ENCODE data around the gene NPHP1. TPM values are rescaled to one million over a fixed set of nuclear protein-coding genes. Genes with fewer than 3 reads are reported as not detected.

NPHP1 gene
- total and polyA plus RNA-seq, 4 donors, result 0.33 to 0.88 (median 0.35) TPM

DNA sequence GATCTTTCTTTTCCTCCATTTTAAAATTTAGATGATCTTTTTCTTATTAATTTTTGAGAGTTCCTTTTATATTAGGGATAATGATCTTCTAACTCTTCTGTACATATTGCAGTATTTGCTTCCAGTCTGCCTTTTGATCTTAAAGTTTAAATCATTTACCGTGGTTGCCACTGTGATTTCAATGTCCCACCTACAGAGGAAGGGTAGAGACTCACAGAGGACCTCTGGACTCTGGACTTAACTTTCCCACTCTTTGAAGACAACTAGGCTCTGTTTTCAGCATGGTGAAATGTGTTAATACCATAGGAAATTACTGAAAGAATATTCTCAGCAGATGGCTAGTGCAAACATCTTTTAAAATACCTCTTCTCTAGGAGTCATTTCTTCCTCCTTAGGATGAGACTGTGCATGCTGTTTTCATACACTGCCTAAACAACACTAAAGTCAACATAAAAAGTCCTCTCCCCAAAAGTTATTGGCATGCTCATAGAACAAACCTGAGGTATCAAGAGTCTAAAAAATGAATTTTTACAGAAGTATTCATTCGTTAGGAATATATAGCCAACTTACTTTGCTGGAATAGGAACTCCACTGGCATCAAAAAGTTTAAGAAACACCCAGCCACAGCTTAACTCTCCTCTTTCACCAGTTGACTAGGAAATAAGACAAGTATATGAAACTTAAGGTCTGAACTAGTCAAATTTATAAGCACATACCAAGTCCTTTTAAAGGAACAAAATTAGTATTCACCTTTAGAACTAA is 58.4 kb downstream of the NPHP1 start:
- Histone ChIP-seq H3K27me3 (ENCODE audit: control insufficient read depth in 4 of 4, insufficient read depth in 4 of 4, low read length in 3 of 4) (peaks cover 0 to 3% (median 0%) of the 10 kb centered on the region in 4 donors), H3K36me3 (ENCODE audit: control insufficient read depth in 4 of 4, insufficient read depth in 3 of 4, low read depth in 1 of 4, low read length in 3 of 4) (no peaks in the 10 kb centered on the region), H3K9ac (ENCODE audit: low read depth in 1 of 2, low read length in 2 of 2) (no peak overlapping the region), H3K4me1 (ENCODE audit: control insufficient read depth in 4 of 4, insufficient read depth in 4 of 4, low read length in 3 of 4) (no peaks in the 10 kb centered on the region), H3K9me3 (ENCODE audit: control insufficient read depth in 4 of 4, low read length in 3 of 4) (no peaks in the 10 kb centered on the region), H3K4me3 (ENCODE audit: low read depth in 1 of 3, low read length in 3 of 3) (no peak overlapping the region), H3K27ac (ENCODE audit: low read depth in 1 of 2, low read length in 2 of 2) (no peak overlapping the region)
- no peak for DNase-seq (ENCODE audit: low spot score)
- no peak for TF ChIP-seq FOXA1 (IDR thresholded peaks at IDR 0.05)
- no peak for TF ChIP-seq JUND (IDR thresholded peaks at IDR 0.05)
- TF ChIP-seq EGR1 (IDR thresholded peaks at IDR 0.05; ENCODE audit: low read depth in 2 of 2), result no peak
- TF ChIP-seq, protein P1, sequence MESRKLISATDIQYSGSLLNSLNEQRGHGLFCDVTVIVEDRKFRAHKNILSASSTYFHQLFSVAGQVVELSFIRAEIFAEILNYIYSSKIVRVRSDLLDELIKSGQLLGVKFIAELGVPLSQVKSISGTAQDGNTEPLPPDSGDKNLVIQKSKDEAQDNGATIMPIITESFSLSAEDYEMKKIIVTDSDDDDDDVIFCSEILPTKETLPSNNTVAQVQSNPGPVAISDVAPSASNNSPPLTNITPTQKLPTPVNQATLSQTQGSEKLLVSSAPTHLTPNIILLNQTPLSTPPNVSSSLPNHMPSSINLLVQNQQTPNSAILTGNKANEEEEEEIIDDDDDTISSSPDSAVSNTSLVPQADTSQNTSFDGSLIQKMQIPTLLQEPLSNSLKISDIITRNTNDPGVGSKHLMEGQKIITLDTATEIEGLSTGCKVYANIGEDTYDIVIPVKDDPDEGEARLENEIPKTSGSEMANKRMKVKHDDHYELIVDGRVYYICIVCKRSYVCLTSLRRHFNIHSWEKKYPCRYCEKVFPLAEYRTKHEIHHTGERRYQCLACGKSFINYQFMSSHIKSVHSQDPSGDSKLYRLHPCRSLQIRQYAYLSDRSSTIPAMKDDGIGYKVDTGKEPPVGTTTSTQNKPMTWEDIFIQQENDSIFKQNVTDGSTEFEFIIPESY (IDR thresholded peaks at IDR 0.05), result no peak
- no peak for TF ChIP-seq RXRA (IDR thresholded peaks at IDR 0.05)
- no peak for TF ChIP-seq TAF1 (conservative IDR thresholded peaks at IDR 0.05)
- TF ChIP-seq, protein P2, sequence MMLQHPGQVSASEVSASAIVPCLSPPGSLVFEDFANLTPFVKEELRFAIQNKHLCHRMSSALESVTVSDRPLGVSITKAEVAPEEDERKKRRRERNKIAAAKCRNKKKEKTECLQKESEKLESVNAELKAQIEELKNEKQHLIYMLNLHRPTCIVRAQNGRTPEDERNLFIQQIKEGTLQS (IDR thresholded peaks at IDR 0.05), result no peak
- WGBS, result 65% methylated on average over 2 of the region's 2 CpGs

DNA sequence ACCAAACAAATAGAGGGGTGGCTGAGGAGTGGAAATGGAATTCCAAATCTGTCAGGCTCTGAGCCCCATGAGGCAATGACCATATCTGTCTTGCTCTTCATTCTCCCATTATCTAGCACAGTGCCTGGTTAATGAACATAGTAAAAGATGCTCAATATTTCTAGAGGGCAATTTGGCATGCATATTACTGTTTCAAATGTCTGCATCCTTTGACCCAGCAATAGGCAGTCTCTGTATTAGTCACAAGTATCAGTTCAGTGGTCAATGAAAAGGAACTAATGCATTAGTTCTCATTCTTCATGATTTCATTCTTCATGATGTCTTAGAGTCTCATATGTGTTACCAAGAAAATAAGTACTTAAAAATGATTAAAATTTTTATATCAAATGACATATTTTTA is 60.8 kb downstream of the NPHP1 start:
- Histone ChIP-seq H3K27ac (ENCODE audit: low read depth in 1 of 2, low read length in 2 of 2) (no peak overlapping the region), H3K4me1 (ENCODE audit: control insufficient read depth in 4 of 4, insufficient read depth in 4 of 4, low read length in 3 of 4) (no peaks in the 10 kb centered on the region), H3K9me3 (ENCODE audit: control insufficient read depth in 4 of 4, low read length in 3 of 4) (no peaks in the 10 kb centered on the region), H3K4me3 (ENCODE audit: low read depth in 1 of 3, low read length in 3 of 3) (no peak overlapping the region), H3K9ac (ENCODE audit: low read depth in 1 of 2, low read length in 2 of 2) (no peak overlapping the region), H3K36me3 (ENCODE audit: control insufficient read depth in 4 of 4, insufficient read depth in 3 of 4, low read depth in 1 of 4, low read length in 3 of 4) (no peaks in the 10 kb centered on the region), H3K27me3 (ENCODE audit: control insufficient read depth in 4 of 4, insufficient read depth in 4 of 4, low read length in 3 of 4) (peaks cover 0 to 1% (median 0%) of the 10 kb centered on the region in 4 donors)
- no peak for DNase-seq (ENCODE audit: low spot score)
- no peak for TF ChIP-seq FOXA1 (IDR thresholded peaks at IDR 0.05)
- TF ChIP-seq, protein P3, sequence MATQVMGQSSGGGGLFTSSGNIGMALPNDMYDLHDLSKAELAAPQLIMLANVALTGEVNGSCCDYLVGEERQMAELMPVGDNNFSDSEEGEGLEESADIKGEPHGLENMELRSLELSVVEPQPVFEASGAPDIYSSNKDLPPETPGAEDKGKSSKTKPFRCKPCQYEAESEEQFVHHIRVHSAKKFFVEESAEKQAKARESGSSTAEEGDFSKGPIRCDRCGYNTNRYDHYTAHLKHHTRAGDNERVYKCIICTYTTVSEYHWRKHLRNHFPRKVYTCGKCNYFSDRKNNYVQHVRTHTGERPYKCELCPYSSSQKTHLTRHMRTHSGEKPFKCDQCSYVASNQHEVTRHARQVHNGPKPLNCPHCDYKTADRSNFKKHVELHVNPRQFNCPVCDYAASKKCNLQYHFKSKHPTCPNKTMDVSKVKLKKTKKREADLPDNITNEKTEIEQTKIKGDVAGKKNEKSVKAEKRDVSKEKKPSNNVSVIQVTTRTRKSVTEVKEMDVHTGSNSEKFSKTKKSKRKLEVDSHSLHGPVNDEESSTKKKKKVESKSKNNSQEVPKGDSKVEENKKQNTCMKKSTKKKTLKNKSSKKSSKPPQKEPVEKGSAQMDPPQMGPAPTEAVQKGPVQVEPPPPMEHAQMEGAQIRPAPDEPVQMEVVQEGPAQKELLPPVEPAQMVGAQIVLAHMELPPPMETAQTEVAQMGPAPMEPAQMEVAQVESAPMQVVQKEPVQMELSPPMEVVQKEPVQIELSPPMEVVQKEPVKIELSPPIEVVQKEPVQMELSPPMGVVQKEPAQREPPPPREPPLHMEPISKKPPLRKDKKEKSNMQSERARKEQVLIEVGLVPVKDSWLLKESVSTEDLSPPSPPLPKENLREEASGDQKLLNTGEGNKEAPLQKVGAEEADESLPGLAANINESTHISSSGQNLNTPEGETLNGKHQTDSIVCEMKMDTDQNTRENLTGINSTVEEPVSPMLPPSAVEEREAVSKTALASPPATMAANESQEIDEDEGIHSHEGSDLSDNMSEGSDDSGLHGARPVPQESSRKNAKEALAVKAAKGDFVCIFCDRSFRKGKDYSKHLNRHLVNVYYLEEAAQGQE (IDR thresholded peaks at IDR 0.05), result no peak
- no peak for TF ChIP-seq FOXA2 (IDR thresholded peaks at IDR 0.05)
- TF ChIP-seq SP1 (IDR thresholded peaks at IDR 0.05), result no peak
- no peak for TF ChIP-seq HNF4A (conservative IDR thresholded peaks at IDR 0.05)
- no peak for TF ChIP-seq HNF4G (IDR thresholded peaks at IDR 0.05)
- TF ChIP-seq, protein P4, sequence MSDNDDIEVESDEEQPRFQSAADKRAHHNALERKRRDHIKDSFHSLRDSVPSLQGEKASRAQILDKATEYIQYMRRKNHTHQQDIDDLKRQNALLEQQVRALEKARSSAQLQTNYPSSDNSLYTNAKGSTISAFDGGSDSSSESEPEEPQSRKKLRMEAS (IDR thresholded peaks at IDR 0.05), result no peak
- no peak for TF ChIP-seq RAD21 (IDR thresholded peaks at IDR 0.05)
- TF ChIP-seq, protein P5, sequence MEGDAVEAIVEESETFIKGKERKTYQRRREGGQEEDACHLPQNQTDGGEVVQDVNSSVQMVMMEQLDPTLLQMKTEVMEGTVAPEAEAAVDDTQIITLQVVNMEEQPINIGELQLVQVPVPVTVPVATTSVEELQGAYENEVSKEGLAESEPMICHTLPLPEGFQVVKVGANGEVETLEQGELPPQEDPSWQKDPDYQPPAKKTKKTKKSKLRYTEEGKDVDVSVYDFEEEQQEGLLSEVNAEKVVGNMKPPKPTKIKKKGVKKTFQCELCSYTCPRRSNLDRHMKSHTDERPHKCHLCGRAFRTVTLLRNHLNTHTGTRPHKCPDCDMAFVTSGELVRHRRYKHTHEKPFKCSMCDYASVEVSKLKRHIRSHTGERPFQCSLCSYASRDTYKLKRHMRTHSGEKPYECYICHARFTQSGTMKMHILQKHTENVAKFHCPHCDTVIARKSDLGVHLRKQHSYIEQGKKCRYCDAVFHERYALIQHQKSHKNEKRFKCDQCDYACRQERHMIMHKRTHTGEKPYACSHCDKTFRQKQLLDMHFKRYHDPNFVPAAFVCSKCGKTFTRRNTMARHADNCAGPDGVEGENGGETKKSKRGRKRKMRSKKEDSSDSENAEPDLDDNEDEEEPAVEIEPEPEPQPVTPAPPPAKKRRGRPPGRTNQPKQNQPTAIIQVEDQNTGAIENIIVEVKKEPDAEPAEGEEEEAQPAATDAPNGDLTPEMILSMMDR (IDR thresholded peaks at IDR 0.05; ENCODE audit: low read depth, low read length, missing input control), result no peak
- TF ChIP-seq, protein P2 (IDR thresholded peaks at IDR 0.05), result no peak
- TF ChIP-seq JUND (IDR thresholded peaks at IDR 0.05), result no peak
- TF ChIP-seq YY1 (IDR thresholded peaks at IDR 0.05), result no peak
